DOHH2 (cell line): ENCODE measurements around the gene SPINT2.

Experiments used
- H3F3A ChIP-seq: fragments of 200-600 bp; sonication (generic), shearing (Covaris generic); 2 replicates; pipeline ENCODE4 v1.6.0; 2016; ENCODE audit warnings: antibody characterized with exemption, mild to moderate bottlenecking; ENCODE audit not compliant: control insufficient read depth, insufficient read depth
- H3K27ac ChIP-seq: fragments of 200-600 bp; sonication (generic); 2 replicates; pipeline ENCODE4 v1.5.1; 2014; ENCODE audit warnings: low read depth, mild to moderate bottlenecking, low read length, moderate library complexity
- H3K27me3 ChIP-seq: fragments of 200-600 bp; sonication (generic); 2 replicates; pipeline ENCODE4 v1.6.1; 2014; ENCODE audit warnings: mild to moderate bottlenecking, low read length, mixed read lengths; ENCODE audit not compliant: control insufficient read depth
- H3K36me3 ChIP-seq: fragments of 200-600 bp; sonication (generic); 2 replicates; pipeline ENCODE4 v1.6.1; 2014; ENCODE audit warnings: mild to moderate bottlenecking, low read length, moderate library complexity, mixed read lengths; ENCODE audit not compliant: control insufficient read depth
- H3K4me1 ChIP-seq: fragments of 200-600 bp; sonication (generic); 2 replicates; pipeline ENCODE4 v1.6.1; 2014; ENCODE audit warnings: mild to moderate bottlenecking, low read length, mixed read lengths; ENCODE audit not compliant: control insufficient read depth
- H3K4me2 ChIP-seq: fragments of 200-600 bp; sonication (generic); 2 replicates; pipeline ENCODE4 v1.6.0; 2014; ENCODE audit warnings: mild to moderate bottlenecking, low read length, moderate library complexity
- H3K4me3 ChIP-seq: fragments of 200-600 bp; sonication (generic); 2 replicates; pipeline ENCODE4 v1.5.1; 2014; ENCODE audit warnings: mild to moderate bottlenecking, low read length, mixed read lengths
- H3K79me2 ChIP-seq: fragments of 200-600 bp; sonication (generic); 2 replicates; pipeline ENCODE4 v1.6.1; 2014; ENCODE audit warnings: mild to moderate bottlenecking, low read length, mixed read lengths; ENCODE audit not compliant: control insufficient read depth
- H3K9me2 ChIP-seq: fragments of 200-600 bp; sonication (generic); replicated peaks from 2 replicates; pipeline ENCODE4 v1.6.1; 2014; ENCODE audit warnings: mild to moderate bottlenecking, low read length, mixed read lengths; ENCODE audit not compliant: control insufficient read depth
- H3K9me3 ChIP-seq: fragments of 200-600 bp; sonication (generic); 2 replicates; pipeline ENCODE4 v1.6.1; 2014; ENCODE audit warnings: antibody characterized with exemption, low read length, mixed read lengths; ENCODE audit not compliant: control insufficient read depth, insufficient read depth
- H4K20me1 ChIP-seq: fragments of 200-600 bp; sonication (generic); 2 replicates; pipeline ENCODE4 v1.6.0; 2014; ENCODE audit warnings: low read depth, mild to moderate bottlenecking, antibody characterized with exemption, low read length, moderate library complexity; ENCODE audit not compliant: control insufficient read depth, insufficient read depth
- EZH2phosphoT487 ChIP-seq: fragments of 200-600 bp; sonication (generic); IDR thresholded peaks from 2 replicates; pipeline ENCODE4 v1.6.1; 2017; ENCODE audit warnings: borderline replicate concordance, mild to moderate bottlenecking, antibody characterized with exemption, low read length, moderate library complexity, mixed read lengths
- TF ChIP-seq, protein P1 (sequence below): fragments of 200-600 bp; sonication (generic); IDR thresholded peaks from one replicate; pipeline ENCODE4 v1.5.1; 2014; ENCODE audit warnings: antibody characterized with exemption, mild to moderate bottlenecking, low read depth, low read length; ENCODE audit not compliant: poor library complexity, severe bottlenecking

SPINT2 gene

DNA sequence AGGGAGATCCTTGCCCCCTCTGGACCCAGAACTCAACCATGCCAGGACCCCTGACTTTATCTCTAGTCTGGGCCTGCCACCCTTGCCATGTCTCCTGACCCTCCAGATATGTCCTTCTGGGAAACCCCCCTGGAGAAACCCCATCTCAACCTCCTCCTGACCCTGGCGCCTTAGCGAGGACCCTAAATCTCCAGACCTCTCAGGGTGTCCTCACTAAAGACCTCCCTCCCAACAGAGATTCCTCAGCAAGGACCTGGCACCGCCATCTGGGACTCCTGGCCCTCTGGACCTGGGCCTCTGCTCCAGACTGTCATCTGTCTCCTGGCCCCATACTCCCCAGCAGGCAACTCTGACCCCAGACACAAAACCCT is 56.6 kb downstream of the SPINT2 start:
- H3K4me2 ChIP-seq, result peak overlapping the region; percentile 81

DNA sequence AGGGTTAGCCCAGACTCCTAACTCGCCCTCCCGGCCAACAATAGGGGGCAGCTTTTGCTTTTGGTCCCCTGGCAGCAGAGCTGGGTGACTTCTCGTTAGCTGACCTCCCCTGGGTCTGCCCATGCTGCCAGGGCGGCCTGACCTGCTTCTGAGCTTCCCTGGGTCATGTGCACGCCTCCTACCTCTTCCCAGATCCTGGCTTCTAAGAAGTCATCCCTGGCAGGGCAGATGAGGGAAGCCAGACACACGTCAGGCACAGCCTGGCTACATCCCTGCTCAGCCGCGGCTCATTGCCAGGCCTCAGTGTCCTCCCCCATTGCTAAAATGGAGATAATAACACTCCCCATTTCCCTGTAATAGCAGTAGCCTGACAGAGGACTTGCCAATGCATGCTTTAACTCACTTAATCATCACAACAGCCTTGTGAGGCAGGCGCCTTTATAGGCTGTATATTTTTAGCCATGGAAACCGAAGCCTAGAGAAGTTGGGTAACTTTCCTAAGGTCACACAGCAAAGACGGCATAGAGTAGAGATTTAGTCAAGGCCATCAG is 57.3 kb downstream of the SPINT2 start:
- Histone ChIP-seq H3K27ac (no peak overlapping the region), H3K4me1 (peaks cover 29% of the 10 kb centered on the region), H3K4me3 (no peak overlapping the region), H3K36me3 (no peaks in the 10 kb centered on the region), H4K20me1 (no peaks in the 10 kb centered on the region), H3K9me3 (no peaks in the 10 kb centered on the region), H3K79me2 (0 out of 2 replicates have a peak, but pooled peaks cover 3% of the 10 kb centered on the region), H3F3A (peaks cover 4% of the 10 kb centered on the region), H3K9me2 (no peaks in the 10 kb centered on the region), H3K27me3 (no peaks in the 10 kb centered on the region), H3K4me2 (no peak overlapping the region)
- TF ChIP-seq EZH2phosphoT487, result no peak
- TF ChIP-seq, protein P1, sequence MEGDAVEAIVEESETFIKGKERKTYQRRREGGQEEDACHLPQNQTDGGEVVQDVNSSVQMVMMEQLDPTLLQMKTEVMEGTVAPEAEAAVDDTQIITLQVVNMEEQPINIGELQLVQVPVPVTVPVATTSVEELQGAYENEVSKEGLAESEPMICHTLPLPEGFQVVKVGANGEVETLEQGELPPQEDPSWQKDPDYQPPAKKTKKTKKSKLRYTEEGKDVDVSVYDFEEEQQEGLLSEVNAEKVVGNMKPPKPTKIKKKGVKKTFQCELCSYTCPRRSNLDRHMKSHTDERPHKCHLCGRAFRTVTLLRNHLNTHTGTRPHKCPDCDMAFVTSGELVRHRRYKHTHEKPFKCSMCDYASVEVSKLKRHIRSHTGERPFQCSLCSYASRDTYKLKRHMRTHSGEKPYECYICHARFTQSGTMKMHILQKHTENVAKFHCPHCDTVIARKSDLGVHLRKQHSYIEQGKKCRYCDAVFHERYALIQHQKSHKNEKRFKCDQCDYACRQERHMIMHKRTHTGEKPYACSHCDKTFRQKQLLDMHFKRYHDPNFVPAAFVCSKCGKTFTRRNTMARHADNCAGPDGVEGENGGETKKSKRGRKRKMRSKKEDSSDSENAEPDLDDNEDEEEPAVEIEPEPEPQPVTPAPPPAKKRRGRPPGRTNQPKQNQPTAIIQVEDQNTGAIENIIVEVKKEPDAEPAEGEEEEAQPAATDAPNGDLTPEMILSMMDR, result no peak

More for the DNA sequence above, 56.6 kb downstream of the SPINT2 start:
- H3K79me2 ChIP-seq, result 0 out of 2 replicates have a peak, but pooled peaks cover 3% of the 10 kb centered on the region
- H3K36me3 ChIP-seq, result no peaks in the 10 kb centered on the region
- H3K4me3 ChIP-seq, result peak overlapping the region; percentile 78; the same call in 1 of the 2 replicates
- H3F3A ChIP-seq, result peaks cover 9% of the 10 kb centered on the region
- no peaks in the 10 kb centered on the region for H4K20me1 ChIP-seq
- H3K4me1 ChIP-seq, result peaks cover 37% of the 10 kb centered on the region
- H3K9me3 ChIP-seq, result no peaks in the 10 kb centered on the region
- H3K9me2 ChIP-seq, result no peaks in the 10 kb centered on the region
- no peak overlapping the region for H3K27ac ChIP-seq
- H3K27me3 ChIP-seq, result no peaks in the 10 kb centered on the region
- no peak for TF ChIP-seq EZH2phosphoT487
- TF ChIP-seq, protein P1, result no peak

DNA sequence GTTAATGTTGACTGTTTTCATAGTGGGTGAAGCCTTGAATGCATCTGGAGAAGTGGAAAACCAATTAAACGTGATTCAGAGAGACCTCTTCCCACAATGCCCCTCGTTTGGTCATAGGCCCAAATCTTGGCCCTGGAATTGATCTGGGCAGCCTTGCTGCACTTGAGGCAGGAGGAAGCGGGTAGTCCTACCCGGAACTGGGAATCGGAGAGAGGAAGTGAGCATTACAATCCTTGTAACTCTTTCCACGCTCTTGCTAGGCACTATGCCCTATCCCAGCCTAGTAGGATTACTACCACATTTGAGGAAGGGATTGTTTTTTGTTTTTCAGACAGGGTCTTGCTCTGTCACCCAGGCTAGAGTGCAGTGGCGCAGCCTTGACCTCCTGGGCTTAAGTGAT is 58.9 kb downstream of the SPINT2 start:
- Histone ChIP-seq H3K9me2 (no peaks in the 10 kb centered on the region), H3K4me3 (no peak overlapping the region), H4K20me1 (no peaks in the 10 kb centered on the region), H3K27me3 (no peaks in the 10 kb centered on the region), H3K4me2 (no peak overlapping the region), H3F3A (no peaks in the 10 kb centered on the region), H3K36me3 (peaks cover 3% of the 10 kb centered on the region; the same call in 1 of the 2 replicates), H3K27ac (no peak overlapping the region), H3K4me1 (peaks cover 21% of the 10 kb centered on the region), H3K9me3 (no peaks in the 10 kb centered on the region), H3K79me2 (0 out of 2 replicates have a peak, but pooled peaks cover 3% of the 10 kb centered on the region)
- no peak for TF ChIP-seq EZH2phosphoT487
- TF ChIP-seq, protein P1, result no peak
